HepG2 (cell line): ENCODE results near the gene ITGAV. TPM values are rescaled to one million over a fixed set of nuclear protein-coding genes. Genes with fewer than 3 reads are reported as not detected.
A peak's percentile ranks its signal among the peaks of the same experiment; 100 is the strongest.

Source experiments
- ARID5B ChIP-seq: IDR thresholded peaks from 2 replicates; pipeline ENCODE4 v1.4.0; 2020; ENCODE audit warnings: mild to moderate bottlenecking, missing genetic modification reagents
- GATAD2A ChIP-seq: IDR thresholded peaks from 2 replicates; pipeline ENCODE4 v1.6.1; 2016
- HMG20B ChIP-seq: conservative IDR thresholded peaks from 2 replicates; pipeline ENCODE4 v1.6.1; 2016; ENCODE audit warnings: missing genetic modification reagents, missing compliant biosample characterization
- HOXA7 ChIP-seq: sonication (generic); formaldehyde crosslinking; IDR thresholded peaks from 2 replicates; pipeline ENCODE4 v1.8.1; 2022; ENCODE audit warnings: mild to moderate bottlenecking, missing genetic modification reagents, moderate library complexity
- IRF2 ChIP-seq: IDR thresholded peaks from 2 replicates; pipeline ENCODE4 v1.6.1; 2018; ENCODE audit warnings: missing genetic modification reagents, missing compliant biosample characterization
- MED1 ChIP-seq: sonication (generic); formaldehyde crosslinking; IDR thresholded peaks from 2 replicates; pipeline ENCODE4 v1.4.0; 2020; ENCODE audit warnings: missing genetic modification reagents
- MEF2D ChIP-seq: sonication (generic); formaldehyde crosslinking; IDR thresholded peaks from 2 replicates; pipeline ENCODE4 v1.5.1; 2020; ENCODE audit warnings: mild to moderate bottlenecking, missing genetic modification reagents
- MTERF4 ChIP-seq: sonication (generic); formaldehyde crosslinking; IDR thresholded peaks from 2 replicates; pipeline ENCODE4 v1.8.0; 2023; ENCODE audit warnings: mild to moderate bottlenecking, missing genetic modification reagents
- NFE2 ChIP-seq: sonication (generic); formaldehyde crosslinking; IDR thresholded peaks from 2 replicates; pipeline ENCODE4 v1.4.0; 2020; ENCODE audit warnings: missing genetic modification reagents
- NFIC ChIP-seq: IDR thresholded peaks from 2 replicates; pipeline ENCODE4 v1.6.1; 2012; ENCODE audit warnings: mild to moderate bottlenecking, low read length, inconsistent platforms
- NR2C2 ChIP-seq: sonication (generic); formaldehyde crosslinking; IDR thresholded peaks from 2 replicates; pipeline ENCODE4 v1.4.0; 2020; ENCODE audit warnings: missing genetic modification reagents, mild to moderate bottlenecking, moderate library complexity, borderline replicate concordance
- PITX1 ChIP-seq: sonication (generic); formaldehyde crosslinking; IDR thresholded peaks from 2 replicates; pipeline ENCODE4 v1.5.1; 2020; ENCODE audit warnings: mild to moderate bottlenecking, missing genetic modification reagents
- RARA ChIP-seq: IDR thresholded peaks from 2 replicates; pipeline ENCODE4 v1.6.1; 2016; ENCODE audit warnings: missing genetic modification reagents, missing compliant biosample characterization
- RXRB ChIP-seq: IDR thresholded peaks from 2 replicates; pipeline ENCODE4 v1.6.1; 2016; ENCODE audit warnings: borderline replicate concordance, missing genetic modification reagents, missing compliant biosample characterization
- SOX6 ChIP-seq, 2 experiments: fragments of 450-650 bp in 1 of 2; sonication (generic) in 1 of 2; formaldehyde crosslinking in 1 of 2; IDR thresholded peaks; 2 replicates each; pipeline versions ENCODE4 v1.4.0 to v1.6.1; 2017 to 2020; ENCODE audit warnings: antibody characterized with exemption in 1 of 2, mild to moderate bottlenecking in 1 of 2, missing genetic modification reagents in 1 of 2
- SP1 ChIP-seq, 2 experiments: fragments of 450-650 bp in 1 of 2; sonication (generic) in 1 of 2; formaldehyde crosslinking in 1 of 2; IDR thresholded peaks; 2 replicates each; pipeline versions ENCODE4 v1.4.0 to v1.6.1; 2016 to 2020; ENCODE audit warnings: missing genetic modification reagents in 1 of 2
- TBX2 ChIP-seq: sonication (generic); formaldehyde crosslinking; IDR thresholded peaks from 2 replicates; pipeline ENCODE4 v1.5.0; 2020; ENCODE audit warnings: missing genetic modification reagents, mild to moderate bottlenecking, borderline replicate concordance
- TBX3 ChIP-seq: fragments of 450-650 bp; IDR thresholded peaks from 2 replicates; pipeline ENCODE4 v1.6.1; 2017; ENCODE audit warnings: antibody characterized with exemption, mild to moderate bottlenecking, inconsistent platforms, borderline replicate concordance
- TEAD3 ChIP-seq: optimal IDR thresholded peaks from 2 replicates; pipeline ENCODE3; 2016; ENCODE audit warnings: borderline replicate concordance
- ZBTB46 ChIP-seq: sonication (generic); formaldehyde crosslinking; IDR thresholded peaks from 2 replicates; pipeline ENCODE4 v1.4.0; 2020; ENCODE audit warnings: mild to moderate bottlenecking, missing genetic modification reagents, borderline replicate concordance
- ZKSCAN8 ChIP-seq: IDR thresholded peaks from 2 replicates; pipeline ENCODE4 v1.6.1; 2016; ENCODE audit warnings: borderline replicate concordance, missing genetic modification reagents, missing compliant biosample characterization
- ZNF253 ChIP-seq: sonication (generic); formaldehyde crosslinking; IDR thresholded peaks from 2 replicates; pipeline ENCODE4 v1.8.0; 2022; ENCODE audit warnings: mild to moderate bottlenecking, missing genetic modification reagents, borderline replicate concordance
- ZNF354B ChIP-seq: sonication (generic); formaldehyde crosslinking; IDR thresholded peaks from 2 replicates; pipeline ENCODE4 v1.8.0; 2022; ENCODE audit warnings: mild to moderate bottlenecking, missing genetic modification reagents
- ZNF546 ChIP-seq: sonication (generic); formaldehyde crosslinking; conservative IDR thresholded peaks from 2 replicates; pipeline ENCODE4 v1.8.1; 2023; ENCODE audit warnings: mild to moderate bottlenecking, missing genetic modification reagents
- ZNF674 ChIP-seq: sonication (generic); formaldehyde crosslinking; IDR thresholded peaks from 2 replicates; pipeline ENCODE4 v1.5.0; 2020; ENCODE audit warnings: low read depth, mild to moderate bottlenecking, missing genetic modification reagents
- ZNF703 ChIP-seq: sonication (generic); formaldehyde crosslinking; IDR thresholded peaks from 2 replicates; pipeline ENCODE4 v1.5.1; 2020; ENCODE audit warnings: missing genetic modification reagents, mild to moderate bottlenecking, moderate library complexity, borderline replicate concordance
- ZNF709 ChIP-seq: sonication (generic); formaldehyde crosslinking; IDR thresholded peaks from 2 replicates; pipeline ENCODE4 v1.5.0; 2020; ENCODE audit warnings: mild to moderate bottlenecking, missing genetic modification reagents
- polyA plus RNA-seq, 8 experiments: library from polyadenylated mRNA; depleted of rRNA in 3 of 8; stranded (reverse) in 7 of 8; unstranded in 1 of 8; fragments of >200 nt; fragmentation: Illumina TruSeq in 4 of 8; extraction: Trizol in 4 of 8; gene quantifications; 2 replicates each; pipeline versions ENCODE4 v1.2.1 to v1.2.3, GENCODE V29; 2011 to 2016; ENCODE audit warnings: low read depth in 4 of 8, missing spikeins in 1 of 8, mixed read lengths in 1 of 8; ENCODE audit not compliant: insufficient read depth in 1 of 8
- total RNA-seq, 5 experiments: library from RNA; depleted of rRNA; stranded (reverse); fragments of >200 nt; fragmentation: Illumina TruSeq; extraction: Trizol; gene quantifications; 2 replicates each; pipeline ENCODE4 v1.2.3, GENCODE V29; 2016; ENCODE audit warnings: low read depth in 1 of 5

Gene ITGAV
- total and polyA plus RNA-seq, 2 of the 13 experiments (the other 11 are each of a cell fraction or from before 2014, with no cell fraction given): 59.1 to 60.4 TPM

- TF ChIP-seq ZNF703 (CRISPR knock-in tag) (no peak), ZNF674 (no peak), RXRB (CRISPR knock-in tag) (peak; percentile 92), MEF2D (CRISPR knock-in tag) (no peak), HMG20B (CRISPR knock-in tag) (no peak), HOXA7 (no peak), NR2C2 (CRISPR knock-in tag) (no peak), TEAD3 (CRISPR knock-in tag) (peak; percentile 93), IRF2 (no peak), NFE2 (CRISPR knock-in tag) (no peak), MED1 (peak; percentile 72), ZNF709 (CRISPR knock-in tag) (no peak), PITX1 (CRISPR knock-in tag) (no peak), MTERF4 (no peak), TBX2 (CRISPR knock-in tag) (no peak), ZBTB46 (CRISPR knock-in tag) (no peak), ZNF354B (CRISPR knock-in tag) (no peak), SOX6 (IDR thresholded peaks at IDR 0.05) (no peak), SOX6 (CRISPR knock-in tag; IDR thresholded peaks at IDR 0.05) (peak; percentile 65; the same call in 1 of the 2 replicates), GATAD2A (0 out of 2 replicates have a peak, but pooled peaks have one; percentile 33), ZNF253 (CRISPR knock-in tag) (no peak), SP1 (IDR thresholded peaks at IDR 0.05) (no peak), SP1 (CRISPR knock-in tag; IDR thresholded peaks at IDR 0.05) (no peak), ZNF546 (CRISPR knock-in tag) (no peak), RARA (CRISPR knock-in tag) (peak; percentile 67), ZKSCAN8 (CRISPR knock-in tag) (no peak), ARID5B (CRISPR knock-in tag) (peak; percentile 84; the same call in 1 of the 2 replicates), NFIC (peak; percentile 44; the same call in 1 of the 2 replicates), TBX3 (peak; percentile 36; the same call in 1 of the 2 replicates)
These were observed 45.6 kb upstream of the ITGAV start (continued) for GRCh38 chr2:186544255-186544675.
